Activated CD8-positive, alpha-beta memory T cell treated with anti-CD3 and anti-CD28 coated beads, Interleukin-2, amount 10 ng/mL, durations not matched to agents 7 days and 5 days (primary cell): ENCODE measurements around the gene NXPE1. TPM values are rescaled to one million over a fixed set of nuclear protein-coding genes. Genes with fewer than 3 reads are reported as not detected.

Experiments used
- total RNA-seq, 2 experiments: library from RNA; stranded (reverse); gene quantifications; one replicate each; pipeline ENCODE4 v1.2.3, GENCODE V29; 2021

Gene NXPE1
- total RNA-seq, 2 experiments from 2014 or later = not detected

Other genes starting within 250 kb of the NXPE1 start
- gene C11orf71, start 159.4 kb downstream of the NXPE1 start, total RNA-seq = 10 to 100 TPM in 1 of 2 experiments, 1 to 10 TPM in 1; 5.3 to 14.0 TPM
- gene RBM7, start 159.2 kb downstream of the NXPE1 start, total RNA-seq = 10 to 100 TPM; 32.8 to 38.0 TPM
- 10 to 100 TPM; 55.5 to 73.2 TPM for gene REXO2, start 120.4 kb downstream of the NXPE1 start, total RNA-seq
- gene NXPE4, start 35.9 kb upstream of the NXPE1 start, total RNA-seq = not detected
- gene NXPE2, start 118.6 kb upstream of the NXPE1 start, total RNA-seq = not detected